Non-pigmented ciliary epithelial cell (primary cell): ENCODE measurements around the gene GDI2.
"Not testable (repeated sequence)": the region's sequence is repeated elsewhere in the genome, so short reads cannot be mapped to it uniquely, and the experiment has no call there.

Experiments
- DNase-seq: peaks from one replicate; pipeline ENCODE4 v3.0.0-alpha.2; 2010; ENCODE audit warnings: low read depth

Gene GDI2

DNA sequence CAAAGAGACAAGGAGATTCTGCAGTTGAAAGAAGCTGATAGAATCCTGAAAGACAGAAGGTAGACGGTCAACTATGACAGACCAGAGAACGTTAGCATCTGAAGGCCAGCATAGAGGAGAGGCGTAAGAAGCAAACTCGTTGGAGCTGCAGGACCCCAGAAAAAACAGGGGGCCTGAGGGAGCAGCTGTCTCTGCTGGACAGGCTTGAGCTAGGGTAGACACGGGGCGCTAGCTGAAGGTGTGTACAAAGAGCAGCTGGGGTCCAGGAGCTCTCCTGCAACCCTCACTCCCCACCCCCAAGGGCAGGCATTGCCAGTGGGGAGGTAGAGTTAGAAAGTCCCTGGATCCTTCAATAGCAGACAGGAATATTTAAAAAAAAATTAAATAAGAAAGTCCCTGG lies 14.6 kb upstream of the GDI2 start:
- DNase-seq: no peak

DNA sequence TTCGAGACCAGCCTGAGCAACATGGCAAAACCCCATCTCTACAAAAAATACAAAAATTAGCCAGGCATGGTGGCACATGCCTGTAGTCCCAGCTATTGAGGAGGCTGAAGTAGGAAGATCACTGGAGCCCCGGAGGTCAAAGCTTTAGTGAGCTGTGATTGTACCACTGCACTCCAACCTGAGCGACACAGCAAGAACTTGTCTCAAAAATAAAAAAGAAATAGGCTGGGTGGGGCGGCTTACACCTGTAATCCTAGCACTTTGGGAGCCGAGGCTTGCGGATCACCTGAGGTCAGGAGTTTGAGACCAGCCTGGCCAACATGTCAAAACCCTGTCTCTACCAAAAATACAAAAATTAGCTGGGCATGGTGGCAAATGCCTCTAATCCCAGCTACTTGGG lies 13.3 kb upstream of the GDI2 start:
- DNase-seq: not testable (repeated sequence)

DNA sequence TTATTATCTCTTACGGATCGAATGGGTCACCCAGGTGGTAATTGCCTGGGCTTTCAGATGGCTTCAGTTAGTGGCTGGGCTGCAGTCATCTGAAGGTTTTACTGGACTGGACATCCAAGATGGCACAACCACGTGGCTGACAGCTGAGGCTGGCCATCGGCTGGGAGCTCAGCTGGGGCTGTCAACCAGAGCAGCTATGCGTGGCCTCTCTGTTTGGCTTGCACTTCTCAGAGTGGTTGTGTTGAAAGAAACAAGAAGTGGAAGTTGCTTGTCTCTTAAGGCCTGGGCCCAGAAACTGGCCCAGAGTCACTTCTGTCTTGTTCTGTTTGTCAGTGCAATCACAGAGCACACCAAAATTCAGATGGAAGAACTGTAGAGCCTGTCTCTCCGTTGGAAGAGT lies 5.7 kb upstream of the GDI2 start:
- DNase-seq: no peak

DNA sequence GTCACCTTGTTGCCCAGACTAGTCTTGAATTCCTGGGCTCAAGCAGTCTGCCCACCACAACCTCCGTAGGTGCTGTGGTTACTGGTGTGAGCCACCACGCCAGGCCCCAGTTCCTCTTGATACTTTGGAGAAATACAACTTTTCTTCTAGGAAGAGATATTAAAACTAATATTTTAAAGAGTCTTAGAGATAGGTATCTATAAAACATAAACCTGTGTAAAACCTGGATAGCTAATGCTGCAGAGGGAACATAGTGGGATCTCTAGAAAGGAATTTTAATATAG lies 4.8 kb upstream of the GDI2 start:
- no peak for DNase-seq

DNA sequence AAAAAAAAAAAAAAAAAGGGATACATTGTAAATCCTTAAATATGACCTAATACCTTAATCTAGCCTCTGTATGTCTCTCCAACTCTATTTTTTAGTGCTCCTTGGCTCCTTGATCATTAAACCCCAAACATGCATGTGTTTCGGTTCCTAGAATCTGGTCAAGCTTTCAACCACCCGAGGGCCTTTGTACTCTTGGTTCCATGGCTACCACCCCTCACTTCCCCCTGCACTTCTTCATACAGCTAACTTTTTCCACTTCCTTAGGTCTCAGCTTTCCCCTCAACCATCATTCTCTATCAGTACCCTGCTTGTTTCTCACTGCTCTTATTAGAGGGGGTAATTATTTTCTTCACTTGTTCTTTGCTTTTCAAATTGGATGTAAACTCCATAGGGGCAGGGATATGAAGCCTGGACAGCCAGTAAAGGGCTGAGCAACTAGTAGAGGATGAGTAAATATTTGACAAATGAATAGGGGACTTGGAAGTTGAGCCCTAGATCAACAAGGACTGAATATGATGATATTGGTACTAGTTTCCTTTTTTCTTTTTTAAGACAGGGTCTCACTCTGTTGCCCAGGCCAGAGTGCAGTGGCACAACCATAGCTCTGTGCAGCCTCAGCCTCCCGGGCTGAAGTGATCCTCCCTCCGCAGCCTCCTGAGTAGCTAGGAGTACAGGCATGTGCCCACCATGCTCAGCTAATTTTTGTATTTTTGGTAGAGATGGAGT lies 4.3 kb upstream of the GDI2 start:
- no peak for DNase-seq

DNA sequence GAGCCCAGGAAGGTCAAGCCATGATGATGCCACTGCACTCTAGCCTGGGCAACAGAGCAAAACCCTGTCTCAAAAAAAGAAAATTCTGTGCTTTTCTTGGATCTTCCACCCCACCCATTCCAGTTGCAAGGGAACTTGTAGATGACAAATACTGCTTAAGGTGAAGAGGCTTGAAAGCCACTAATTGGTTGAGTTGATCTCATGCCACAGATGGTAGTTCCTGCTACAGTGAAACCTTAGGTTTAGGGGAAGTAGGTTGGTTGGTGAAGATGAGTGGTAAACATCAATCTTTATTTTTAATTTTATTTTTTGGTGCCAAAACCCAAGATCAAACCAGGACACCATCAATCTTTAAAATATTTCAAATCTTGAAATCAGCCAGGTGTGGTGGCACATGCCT lies 2.9 kb upstream of the GDI2 start:
- DNase-seq: no peak

DNA sequence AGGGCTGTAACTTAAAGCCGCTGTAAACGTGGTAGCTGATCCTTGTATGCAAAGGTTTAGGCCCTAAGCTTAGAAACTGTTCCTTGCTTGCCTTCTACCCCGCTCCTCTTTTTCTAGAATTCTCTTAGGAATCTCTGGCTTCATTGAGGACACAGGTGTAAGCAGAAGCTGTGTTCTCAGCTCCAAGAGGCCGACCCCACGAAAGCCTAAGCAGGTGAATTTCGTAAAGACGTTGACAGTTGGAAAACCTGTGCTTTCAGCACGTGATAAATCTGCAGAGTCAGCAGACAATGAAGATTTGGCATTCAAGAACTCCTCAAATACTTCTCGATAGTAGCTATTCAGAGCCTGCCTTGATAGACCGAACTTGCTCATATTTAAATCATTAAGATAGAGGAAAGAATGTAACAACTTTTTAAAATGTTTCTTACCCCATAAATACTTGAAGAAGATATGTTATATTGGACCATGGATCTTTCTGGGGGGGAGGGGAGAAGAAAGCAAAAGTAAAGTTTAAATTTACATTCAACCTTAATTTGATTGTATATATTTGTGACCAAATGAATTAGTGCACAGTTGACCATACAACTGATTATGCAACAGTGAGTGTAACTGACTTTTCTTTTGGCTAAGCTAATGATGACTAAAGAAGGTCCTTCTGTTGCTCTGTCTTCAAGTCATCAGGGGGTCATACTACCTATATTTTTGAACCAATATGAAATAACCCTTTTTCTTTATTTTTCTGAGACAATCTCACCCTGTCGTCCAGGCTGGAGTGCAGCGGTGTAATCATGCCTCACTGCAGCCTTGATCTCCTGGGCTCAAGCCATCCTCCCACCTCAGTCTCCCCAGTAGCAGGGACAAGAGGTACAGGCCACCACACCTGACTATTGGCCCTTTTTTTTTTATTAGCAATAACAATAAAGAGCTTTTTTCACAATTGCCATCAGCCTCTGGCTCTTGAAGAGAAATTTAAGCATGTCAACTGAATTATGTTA lies 1.2 kb upstream of the GDI2 start:
- DNase-seq: no peak

DNA sequence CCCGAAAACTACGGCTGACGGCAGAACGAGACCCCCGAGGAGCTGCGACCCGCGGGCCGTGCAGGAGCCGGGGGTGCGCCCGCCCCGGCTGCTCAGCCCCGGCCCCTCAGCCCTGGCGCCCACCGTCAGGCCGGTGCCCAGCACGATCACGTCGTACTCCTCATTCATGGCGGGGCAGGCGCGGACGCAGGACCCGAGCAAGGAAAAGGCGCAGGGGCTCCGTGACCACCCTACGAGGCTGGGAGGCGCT lies 218 bp downstream of the GDI2 start:
- DNase-seq: no peak

DNA sequence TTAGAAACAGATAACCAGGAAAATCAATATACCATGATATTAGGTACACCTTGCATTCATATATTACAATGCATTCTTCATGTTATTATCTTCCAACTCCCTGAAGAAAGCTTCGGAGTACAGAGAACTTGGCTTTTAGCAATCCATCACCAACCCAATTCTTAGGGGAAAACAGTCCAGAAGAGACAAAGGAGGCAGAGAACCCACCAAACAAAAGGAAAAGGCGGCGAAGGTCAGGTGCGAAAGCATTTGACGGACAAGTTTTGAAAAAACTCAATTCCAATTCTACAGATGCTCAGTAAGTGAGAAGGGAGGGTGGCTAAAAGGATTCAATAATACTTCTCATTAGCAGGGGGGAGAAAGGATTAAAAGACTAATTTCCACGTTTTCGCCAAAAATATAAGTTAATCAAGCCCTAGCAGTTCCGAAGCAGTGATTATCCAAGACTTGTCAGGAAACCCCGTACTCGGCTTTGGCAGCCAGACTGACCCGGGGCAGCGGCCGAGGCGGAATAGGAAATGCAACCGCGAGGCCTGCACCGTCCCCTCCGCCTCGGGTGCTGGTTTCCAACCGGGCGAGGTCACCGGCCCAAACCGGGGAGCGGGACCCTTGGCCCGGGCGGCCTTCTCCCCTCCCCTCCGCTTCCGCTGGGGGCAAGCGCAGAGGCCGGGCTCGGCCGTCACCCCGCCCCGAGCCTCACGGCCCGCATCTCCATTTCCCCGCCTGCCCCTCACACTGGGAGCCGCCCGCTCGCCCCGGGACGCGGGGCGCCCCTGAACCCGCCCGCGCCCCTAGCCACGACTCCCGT lies 747 bp downstream of the GDI2 start:
- DNase-seq: no peak

DNA sequence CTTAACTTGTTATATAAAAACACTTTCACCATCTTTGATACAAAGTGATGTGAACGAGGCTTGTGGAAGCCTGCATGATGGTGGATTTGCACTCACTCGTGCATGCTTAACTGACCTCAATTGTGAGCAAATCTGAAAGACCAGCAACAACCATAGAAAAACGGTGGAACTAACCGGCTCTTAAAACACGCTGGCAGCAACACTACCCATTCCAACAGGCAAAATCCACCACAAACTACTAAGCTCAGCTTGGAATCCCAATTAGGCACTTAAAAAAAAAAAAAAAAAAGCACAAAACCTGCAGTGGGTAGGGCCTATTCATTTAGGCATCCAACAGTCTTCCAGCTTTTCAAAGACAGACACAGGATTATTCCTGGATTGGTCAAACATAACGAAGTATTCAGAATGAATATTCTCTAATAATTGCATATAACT lies 1.8 kb downstream of the GDI2 start:
- DNase-seq: peak; percentile 19

DNA sequence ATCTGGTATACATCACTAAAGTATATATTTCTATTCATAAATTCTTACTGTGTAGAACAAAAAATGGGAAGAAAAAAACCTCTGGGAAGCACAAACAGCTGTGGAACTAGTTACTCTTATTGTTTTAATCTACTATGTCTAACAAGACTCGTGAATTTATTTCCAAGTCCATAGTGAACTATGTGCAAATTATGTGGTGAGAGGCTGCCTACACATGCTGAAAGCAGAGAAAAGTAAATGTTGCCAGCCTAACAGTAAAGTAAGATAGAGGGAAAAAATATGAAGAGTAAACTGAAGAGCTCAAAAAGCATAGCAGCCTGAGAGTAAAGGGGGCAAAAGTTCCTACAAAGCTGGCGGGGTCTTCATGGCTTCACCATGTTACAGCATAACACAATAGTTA lies 3.0 kb downstream of the GDI2 start:
- DNase-seq: no peak

DNA sequence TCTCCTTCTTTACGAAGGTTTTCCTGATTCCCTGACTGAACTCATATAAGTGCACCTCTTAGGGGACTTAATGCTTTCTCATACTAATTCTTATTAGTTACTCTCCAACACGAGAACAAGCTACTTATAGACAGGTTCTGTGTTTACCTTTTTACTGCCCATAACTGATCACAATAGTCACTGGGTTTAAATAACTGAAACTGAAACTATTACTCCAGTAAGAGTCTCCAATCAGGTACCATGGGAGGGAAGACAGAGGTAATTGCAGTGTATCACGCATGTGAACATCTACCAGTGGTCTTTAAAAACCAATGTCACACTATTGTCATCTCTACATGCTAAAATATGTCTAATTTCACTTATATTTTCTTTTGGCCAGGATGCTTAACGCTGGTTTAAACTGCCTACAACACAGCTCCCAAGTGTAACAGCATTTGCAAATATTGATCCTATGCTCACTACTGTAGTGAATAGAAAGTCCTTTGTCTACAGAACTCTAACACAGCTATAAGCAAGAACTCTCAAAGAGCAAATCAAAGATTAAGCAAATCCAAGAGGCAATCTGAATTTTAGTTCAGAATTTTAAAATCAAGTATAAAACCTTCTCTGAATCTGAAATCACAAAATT lies 3.6 kb downstream of the GDI2 start:
- no peak for DNase-seq

DNA sequence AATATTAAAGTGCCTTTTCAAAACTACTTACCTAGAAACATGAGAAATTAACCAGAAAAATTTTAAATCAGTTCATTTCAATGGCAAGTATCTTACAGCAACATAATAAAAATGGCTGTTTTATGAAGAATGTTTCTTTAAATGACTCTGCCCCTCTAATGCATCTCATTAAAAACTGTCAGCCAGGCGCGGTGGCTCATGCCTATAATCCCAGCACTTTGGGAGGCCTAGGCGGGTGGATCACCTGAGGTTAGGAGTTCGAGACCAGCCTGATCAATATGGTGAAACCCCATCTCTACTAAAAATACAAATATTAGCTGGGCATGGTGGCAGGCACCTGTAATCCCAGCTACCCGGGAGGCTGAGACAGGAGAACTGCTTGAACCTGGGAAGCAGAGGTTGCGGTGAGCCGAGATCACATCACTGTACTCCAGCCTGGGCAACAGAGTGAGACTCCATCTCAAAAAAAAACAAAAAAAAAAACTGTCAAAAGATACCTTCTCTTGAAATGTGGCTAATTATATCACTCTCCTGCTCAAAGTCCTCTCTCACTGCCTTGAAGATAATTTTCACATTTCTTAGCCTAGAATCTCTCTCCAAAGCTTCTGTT lies 4.3 kb downstream of the GDI2 start:
- DNase-seq: not testable (repeated sequence)

DNA sequence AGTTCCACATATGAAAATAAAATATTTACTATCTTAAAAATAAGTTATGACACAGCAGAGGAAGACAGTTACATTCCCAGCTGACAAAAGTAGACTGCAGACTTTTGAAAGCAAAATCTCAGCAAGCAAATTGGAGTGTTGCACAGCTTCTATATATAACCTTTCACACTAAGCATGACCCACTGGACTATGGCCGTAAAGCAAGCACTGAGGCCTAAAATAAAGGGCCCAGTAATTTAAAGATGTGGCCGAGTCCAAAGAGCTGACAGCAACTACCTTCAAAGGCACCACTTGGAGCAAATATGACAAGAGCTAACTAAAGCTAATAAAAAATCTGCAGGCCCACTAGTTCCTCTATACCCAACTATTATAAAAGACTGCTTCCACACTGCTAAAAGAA lies 6.5 kb downstream of the GDI2 start:
- DNase-seq: no peak

DNA sequence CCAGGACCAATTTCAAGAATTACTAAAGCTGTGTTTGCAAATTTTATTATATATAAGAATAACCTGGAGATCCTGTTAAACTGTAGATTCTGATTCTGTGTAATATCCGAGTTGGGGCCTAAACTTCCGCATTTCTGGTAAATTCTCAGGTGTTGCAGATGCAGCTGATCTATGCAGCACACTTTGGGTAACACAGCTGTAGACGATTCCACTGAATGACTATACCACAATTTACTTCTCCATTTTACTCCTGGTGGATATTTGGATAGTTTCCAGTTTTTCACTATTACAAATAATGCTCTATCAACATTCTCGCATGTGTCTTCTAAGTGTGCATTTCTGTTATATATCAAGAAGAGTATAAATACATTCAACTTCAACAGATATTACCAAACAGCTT lies 7.5 kb downstream of the GDI2 start:
- no peak for DNase-seq

DNA sequence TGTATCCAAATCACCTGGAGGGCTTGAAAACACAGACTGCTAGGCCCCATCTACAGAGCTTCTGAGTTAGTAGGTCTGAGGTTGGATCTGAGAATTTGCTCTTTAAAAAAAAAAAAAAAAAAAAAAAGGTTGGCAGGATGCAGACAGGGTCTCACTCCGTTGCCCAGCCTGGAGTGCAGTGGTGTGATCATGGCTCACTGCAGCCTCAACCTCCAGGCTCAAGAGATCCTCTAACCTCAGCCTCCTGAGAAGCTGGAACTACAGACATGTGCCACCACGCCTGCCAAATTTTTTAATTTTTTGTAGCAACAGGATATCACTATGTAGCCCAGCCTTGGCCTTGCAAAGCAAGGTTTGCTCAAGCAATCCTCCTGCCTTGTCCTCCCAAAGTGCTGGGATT lies 8.0 kb downstream of the GDI2 start:
- no peak for DNase-seq

DNA sequence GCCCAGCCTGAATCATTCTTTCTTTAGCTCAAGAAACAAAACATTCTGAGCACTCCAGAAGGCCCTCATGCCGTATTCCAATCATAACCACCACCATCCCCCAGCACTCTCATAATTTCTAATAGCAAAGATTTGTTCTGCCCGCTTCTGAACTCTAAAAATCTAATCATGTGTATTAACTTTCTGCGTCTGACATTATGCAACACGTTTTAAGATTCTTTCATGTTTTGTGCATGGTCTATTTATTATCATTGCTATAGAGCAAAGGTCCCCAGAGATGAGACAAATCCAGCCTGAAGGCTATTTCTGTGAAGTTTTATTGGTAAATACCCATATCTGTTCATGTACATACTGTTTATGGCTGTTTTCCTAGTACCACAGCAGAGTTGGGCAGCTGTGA lies 8.8 kb downstream of the GDI2 start:
- no peak for DNase-seq

DNA sequence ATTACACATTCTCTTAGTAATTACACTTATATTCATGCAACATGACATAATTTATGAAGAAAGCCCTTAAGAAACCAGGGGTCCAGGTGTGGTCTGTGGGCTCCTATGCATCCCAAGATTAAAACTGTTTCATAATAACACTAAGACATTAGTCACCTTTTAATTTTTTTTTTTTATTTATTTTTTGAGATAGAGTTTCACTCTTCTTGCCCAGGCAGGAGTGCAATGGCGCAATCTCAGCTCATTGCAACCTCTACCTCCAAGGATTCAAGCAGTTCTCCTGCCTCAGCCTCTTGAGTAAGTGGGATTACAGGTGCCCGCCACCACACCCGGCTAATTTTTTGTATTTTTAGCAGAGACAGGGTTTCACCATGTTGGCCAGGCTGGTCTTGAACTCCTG lies 12.5 kb downstream of the GDI2 start:
- DNase-seq: no peak

DNA sequence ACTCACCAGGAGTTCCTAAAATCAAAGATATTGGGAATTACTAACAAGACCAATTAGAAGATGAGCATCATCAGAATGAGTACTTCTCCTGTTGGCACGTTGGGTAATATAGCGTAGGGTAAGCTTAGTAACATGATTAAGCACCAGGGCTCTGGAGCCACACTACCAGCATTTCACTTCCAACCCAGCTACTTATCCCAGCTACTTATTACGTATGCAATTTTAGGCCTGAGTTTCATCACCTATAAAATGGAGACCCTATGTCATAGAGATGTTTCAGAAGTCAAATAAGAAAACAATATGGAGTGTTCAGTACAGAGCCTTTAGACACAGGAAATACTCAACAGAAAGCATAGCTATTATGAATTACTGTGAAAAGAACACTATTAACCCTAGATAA lies 19.0 kb downstream of the GDI2 start:
- no peak for DNase-seq

DNA sequence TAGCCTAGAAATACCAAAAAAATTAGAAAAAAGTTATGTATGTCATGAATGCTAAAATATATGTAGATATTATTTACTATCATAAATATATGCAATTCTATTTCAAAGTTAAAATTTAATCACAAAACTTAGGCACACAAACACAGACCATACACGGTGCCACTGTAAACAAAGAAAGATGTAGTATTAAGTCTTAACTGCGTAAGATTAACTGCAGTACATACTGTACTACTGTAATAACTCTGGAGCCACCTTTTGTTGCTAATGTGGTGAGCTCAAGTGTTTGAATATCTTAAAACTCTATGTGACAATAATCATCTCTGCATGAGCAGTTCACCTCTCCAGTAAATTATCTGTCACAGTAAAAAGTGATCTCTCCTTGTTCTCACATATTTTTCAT lies 23.6 kb downstream of the GDI2 start:
- DNase-seq: no peak

DNA sequence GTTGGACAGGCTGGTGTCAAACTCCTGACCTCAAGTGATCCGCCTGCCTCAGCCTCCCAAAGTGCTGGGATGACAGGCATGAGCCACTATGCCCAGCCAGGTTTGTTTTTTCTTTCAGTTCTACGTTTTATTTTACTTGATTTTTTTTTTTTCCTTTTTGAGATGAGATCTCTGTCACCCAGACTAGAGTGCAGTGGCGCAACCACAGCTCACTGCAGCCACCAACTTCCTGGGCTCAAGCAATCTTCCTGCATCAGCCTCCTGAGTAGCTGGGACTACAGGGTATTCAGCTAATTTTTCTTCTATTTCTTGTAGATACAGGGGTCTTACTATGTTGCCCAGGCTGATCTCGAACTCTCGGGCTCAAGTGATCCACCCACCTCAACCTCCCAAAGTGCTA lies 24.3 kb downstream of the GDI2 start:
- DNase-seq: no peak

DNA sequence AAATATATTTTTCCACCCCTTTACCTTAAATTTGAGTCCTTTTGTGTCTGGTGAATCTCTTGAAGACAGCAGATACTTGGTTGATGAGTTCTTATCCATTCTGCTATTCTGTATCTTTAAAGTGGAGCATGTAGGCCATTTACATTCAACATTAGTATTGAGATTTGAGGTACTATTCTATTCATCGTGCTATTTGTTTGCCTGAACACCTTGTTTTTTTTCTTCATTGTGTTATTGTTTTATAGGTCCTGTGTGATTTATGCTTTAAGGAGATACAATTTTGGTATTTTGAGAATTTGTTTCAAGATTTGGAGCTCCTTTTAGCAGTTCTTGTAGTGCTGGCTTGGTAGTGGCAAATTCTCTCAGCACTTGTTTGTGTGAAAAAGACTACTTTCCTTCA lies 29.9 kb downstream of the GDI2 start:
- no peak for DNase-seq
